ENCODE measurements around the gene INF2.
A peak's percentile ranks its signal among the peaks of the same experiment; 100 is the strongest.

INF2 gene

GRCh38 chr14:104677512-104678332 is 11.7 kb upstream of the INF2 start:
- DNase-seq: peak; percentile 5

- no peak for DNase-seq
These were observed 11.1 kb upstream of the INF2 start for GRCh38 chr14:104678346-104678745.

- DNase-seq: no peak
These were observed 10.3 kb upstream of the INF2 start for GRCh38 chr14:104678901-104679705.

GRCh38 chr14:104680056-104680805 is 9.2 kb upstream of the INF2 start:
- DNase-seq: no peak

GRCh38 chr14:104680806-104681688 is 8.4 kb upstream of the INF2 start:
- DNase-seq: no peak

GRCh38 chr14:104681689-104682074 is 7.7 kb upstream of the INF2 start:
- DNase-seq: peak; percentile 3

GRCh38 chr14:104682107-104682593 is 7.3 kb upstream of the INF2 start:
- no peak for DNase-seq

- DNase-seq: no peak
These were observed 5.6 kb upstream of the INF2 start for GRCh38 chr14:104683653-104684448.

GRCh38 chr14:104684449-104684821 is 5.0 kb upstream of the INF2 start:
- no peak for DNase-seq

- DNase-seq: no peak
These were observed 4.0 kb upstream of the INF2 start for GRCh38 chr14:104685216-104685997.

- DNase-seq: no peak
These were observed 3.3 kb upstream of the INF2 start for GRCh38 chr14:104685998-104686610.

- DNase-seq: no peak
These were observed 2.5 kb upstream of the INF2 start for GRCh38 chr14:104686624-104687517.

- DNase-seq: no peak
These were observed 1.6 kb upstream of the INF2 start for GRCh38 chr14:104687601-104688504.

- no peak for DNase-seq
These were observed 811 bp upstream of the INF2 start for GRCh38 chr14:104688505-104689108.

GRCh38 chr14:104689881-104690711 is 678 bp downstream of the INF2 start:
- no peak for DNase-seq

GRCh38 chr14:104690861-104691455 is 1.5 kb downstream of the INF2 start:
- no peak for DNase-seq
